ENCODE results near the gene TCTA. TPM values are rescaled to one million over a fixed set of nuclear protein-coding genes. Genes with fewer than 3 reads are reported as not detected.

Gene TCTA
- total and polyA plus RNA-seq, 2 of the 8 experiments (the other 6 are each of a cell fraction or from before 2014, with no cell fraction given): 6.2 to 11.0 TPM

DNA sequence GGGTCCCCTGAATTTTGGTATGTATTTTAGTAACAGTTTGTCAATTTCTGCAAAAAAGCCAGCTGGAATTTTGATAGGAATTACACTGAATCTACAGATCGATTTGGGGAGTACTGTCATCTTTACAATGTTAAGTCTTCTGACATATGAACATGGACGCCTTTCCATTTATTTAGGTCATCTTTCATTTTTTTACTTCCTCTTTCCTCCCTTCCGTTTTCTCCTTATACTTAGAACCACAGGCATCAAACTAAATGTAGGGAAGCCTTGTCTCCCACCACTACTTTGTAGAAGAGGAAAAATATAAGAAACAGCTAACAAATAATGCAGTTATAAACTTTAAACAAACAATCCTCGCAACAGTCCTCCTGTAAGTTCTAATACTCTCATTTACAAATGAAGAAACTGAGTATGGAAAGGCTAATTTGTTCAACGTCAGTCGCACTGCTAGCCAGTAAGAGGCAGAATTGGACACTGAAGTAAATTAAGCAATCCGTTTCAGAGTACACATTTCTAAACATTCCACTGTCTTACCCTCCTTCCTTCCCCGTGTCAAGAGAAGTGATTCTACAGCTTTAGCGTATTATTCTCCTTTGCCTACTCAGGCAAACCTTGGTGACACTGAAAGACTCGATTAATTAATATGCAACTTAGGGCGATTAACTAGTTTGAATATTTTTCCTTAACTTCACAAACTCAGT, 26.0 kb upstream of the TCTA start:
- Histone ChIP-seq H3K14ac (ENCODE audit: insufficient read length) (no peak overlapping the region), H2BK15ac (ENCODE audit: low read length) (no peak overlapping the region), H3K79me2 (ENCODE audit: control insufficient read depth in 1 of 2, insufficient read depth in 2 of 2, low read length in 2 of 2) (peaks cover 3 to 93% of the 10 kb centered on the region in 2 experiments), H3K27ac (ENCODE audit: low read depth, low read length) (no peak overlapping the region), H3K4me2 (ENCODE audit: insufficient read depth in 1 of 2, low read depth in 2 of 2, low read length in 2 of 2) (no peak overlapping the region), H3K9ac (replicated peaks in 1 of 4; ENCODE audit: extremely low read depth in 1 of 4, low read depth in 3 of 4, low read length in 3 of 4) (no peak overlapping the region), H2BK5ac (ENCODE audit: low read depth, low read length) (no peak overlapping the region), H2BK12ac (ENCODE audit: low read depth, low read length) (no peak overlapping the region), H3K56ac (replicated peaks; ENCODE audit: insufficient read length, low read depth, low read length) (no peak overlapping the region), H3K4ac (replicated peaks; ENCODE audit: insufficient read length, low read depth, low read length) (no peak overlapping the region), H2BK20ac (ENCODE audit: low read length) (no peak overlapping the region), H3K36me3 (ENCODE audit: control insufficient read depth in 2 of 4, insufficient read depth in 4 of 4, low read length in 3 of 4) (no peaks in the 10 kb centered on the region), H4K8ac (ENCODE audit: extremely low read depth, insufficient read depth, low read length) (no peak overlapping the region), H3K18ac (ENCODE audit: extremely low read depth, low read length) (no peak overlapping the region), H2AK5ac (ENCODE audit: low read depth, low read length) (no peak overlapping the region), H3K4me3 (ENCODE audit: extremely low read depth in 1 of 4, insufficient read depth in 2 of 4, low read depth in 3 of 4, low read length in 4 of 4) (no peak overlapping the region), H3K27me3 (replicated peaks in 1 of 4; ENCODE audit: control insufficient read depth in 3 of 4, extremely low read depth in 1 of 4, insufficient read depth in 3 of 4, low read length in 3 of 4) (no peaks in the 10 kb centered on the region), H3K4me1 (replicated peaks in 1 of 4; ENCODE audit: control insufficient read depth in 3 of 4, insufficient read depth in 4 of 4, low read length in 3 of 4) (no peaks in the 10 kb centered on the region), H3K9me3 (ENCODE audit: insufficient read depth in 2 of 2, low read depth in 1 of 2, low read length in 1 of 2) (no peaks in the 10 kb centered on the region), H3K23me2 (ENCODE audit: low read depth, low read length) (0 out of 2 replicates have a peak, but pooled peaks cover 2% of the 10 kb centered on the region), H3K23ac (ENCODE audit: insufficient read length) (no peak overlapping the region), H3K79me1 (ENCODE audit: low read depth, low read length) (no peaks in the 10 kb centered on the region; the same call in 1 of the 2 replicates), H4K20me1 (replicated peaks in 1 of 2; ENCODE audit: control insufficient read depth in 1 of 2, insufficient read depth in 2 of 2, low read length in 2 of 2) (peaks cover 6 to 20% of the 10 kb centered on the region in 2 experiments), H2AFZ (ENCODE audit: low read length) (no peak overlapping the region), H4K5ac (ENCODE audit: insufficient read length, low read depth, low read length) (no peak overlapping the region), H4K91ac (replicated peaks; ENCODE audit: insufficient read length, low read length) (no peak overlapping the region), H2BK120ac (replicated peaks; ENCODE audit: low read depth, low read length) (no peak overlapping the region)
- ChIA-PET POLR2A (ENCODE audit: partially characterized antibody) (interaction anchor here (0.7 to 1.0 kb wide), 2 partner anchors 15 to 27 kb away, joined by 3 read pairs; no protein-coding TSS in a partner anchor), CTCF (ENCODE audit: partially characterized antibody) (interaction anchor here (1.1 to 1.8 kb wide), 2 partner anchors 16 to 22 kb away, joined by 3 read pairs; no protein-coding TSS in a partner anchor)
- WGBS, 2 experiments (ENCODE audit: extremely low coverage in 1 of 2, insufficient coverage in 1 of 2, insufficient read length in 1 of 2, insufficient replicate concordance in 2 of 2, low coverage in 1 of 2, low lambda C conversion rate in 2 of 2, missing lambda C conversion rate in 1 of 2): 90% methylated on average over 11 of the region's 11 CpGs; no CpG with 5 or more reads in 1 of the 2 experiments
- no peak for TF ChIP-seq CBX8 (IDR thresholded peaks at IDR 0.05; ENCODE audit: borderline replicate concordance, low read depth, low read length)
- DNase-seq (ENCODE audit: low read depth in 1 of 2, low spot score in 2 of 2) (no peak), FAIRE-seq (no peak)
